Activated gamma-delta T cell treated with Interleukin-2 at 50 U/mL for 16 hours (primary cell): Measurements from ENCODE around the gene ZPR1.
"Not testable (repeated sequence)": the region's sequence is repeated elsewhere in the genome, so short reads cannot be mapped to it uniquely, and the experiment has no call there.

Experiments used
- DNase-seq: peaks from one replicate; pipeline ENCODE4 v3.0.0-alpha.2; 2020

Gene ZPR1, protein sequence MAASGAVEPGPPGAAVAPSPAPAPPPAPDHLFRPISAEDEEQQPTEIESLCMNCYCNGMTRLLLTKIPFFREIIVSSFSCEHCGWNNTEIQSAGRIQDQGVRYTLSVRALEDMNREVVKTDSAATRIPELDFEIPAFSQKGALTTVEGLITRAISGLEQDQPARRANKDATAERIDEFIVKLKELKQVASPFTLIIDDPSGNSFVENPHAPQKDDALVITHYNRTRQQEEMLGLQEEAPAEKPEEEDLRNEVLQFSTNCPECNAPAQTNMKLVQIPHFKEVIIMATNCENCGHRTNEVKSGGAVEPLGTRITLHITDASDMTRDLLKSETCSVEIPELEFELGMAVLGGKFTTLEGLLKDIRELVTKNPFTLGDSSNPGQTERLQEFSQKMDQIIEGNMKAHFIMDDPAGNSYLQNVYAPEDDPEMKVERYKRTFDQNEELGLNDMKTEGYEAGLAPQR

DNA sequence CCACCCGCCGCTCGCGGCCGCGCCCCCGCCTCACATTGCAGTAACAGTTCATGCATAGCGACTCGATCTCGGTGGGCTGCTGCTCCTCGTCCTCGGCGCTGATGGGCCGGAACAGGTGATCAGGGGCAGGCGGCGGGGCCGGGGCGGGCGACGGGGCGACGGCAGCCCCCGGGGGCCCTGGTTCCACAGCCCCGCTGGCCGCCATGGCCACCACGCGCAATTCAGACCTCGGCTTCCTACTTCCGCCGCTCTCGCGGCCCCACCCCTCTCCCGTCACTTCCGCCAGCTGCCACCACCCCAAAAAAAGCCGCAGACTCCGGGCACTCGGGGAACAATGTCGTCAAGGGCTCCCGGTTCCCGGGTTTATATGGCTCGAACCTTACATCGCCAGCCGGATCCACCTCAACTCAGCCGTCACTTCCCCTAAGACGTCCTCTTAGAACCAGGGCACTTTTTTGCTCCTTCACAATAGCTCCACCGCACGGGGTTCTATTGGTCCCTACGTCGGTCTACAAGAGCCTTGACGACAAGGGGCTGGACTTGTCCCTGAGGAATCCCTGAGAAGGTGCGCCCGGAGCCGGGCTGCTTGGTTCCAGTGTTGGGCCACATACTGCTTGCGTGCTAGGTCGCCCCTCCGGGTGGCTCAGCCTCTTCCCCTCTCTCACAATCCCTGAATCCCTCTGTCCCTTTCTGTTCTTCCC is at the start of gene ZPR1:
TSS of gene ZPR1 (minus strand) at position 238 of the 701 bp plus-strand sequence. CDS start at position 205, 33 bp downstream.
- peak; percentile 82 for DNase-seq

DNA sequence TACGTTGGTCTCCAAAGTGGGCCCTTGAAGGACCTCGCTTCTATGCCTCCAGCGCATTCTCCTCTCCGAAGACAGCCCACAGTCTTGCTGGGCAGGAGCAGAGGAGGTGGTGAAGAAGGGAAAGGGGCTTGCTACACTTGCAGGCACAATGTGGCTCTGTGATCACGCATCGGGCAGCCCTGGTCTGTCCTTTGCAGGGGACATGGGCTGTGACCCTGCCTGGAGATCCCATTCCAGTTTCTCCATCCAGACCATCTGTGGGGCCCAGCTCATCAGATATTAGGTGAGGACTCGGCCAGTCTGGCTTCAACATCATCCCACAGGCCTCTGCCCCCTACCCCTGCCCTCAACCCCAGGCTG is 48.8 kb upstream of the ZPR1 start:
- DNase-seq, result no peak

- peak; percentile 77 for DNase-seq
Observed at GRCh38 chr11:116835791-116836631, 48.2 kb upstream of the ZPR1 start.

- DNase-seq, result no peak
Observed at GRCh38 chr11:116835042-116835772, 47.4 kb upstream of the ZPR1 start.

GRCh38 chr11:116834535-116835041 is 46.8 kb upstream of the ZPR1 start:
- DNase-seq, result not testable (repeated sequence)

GRCh38 chr11:116833816-116834534 is 46.2 kb upstream of the ZPR1 start:
- DNase-seq, result no peak

DNA sequence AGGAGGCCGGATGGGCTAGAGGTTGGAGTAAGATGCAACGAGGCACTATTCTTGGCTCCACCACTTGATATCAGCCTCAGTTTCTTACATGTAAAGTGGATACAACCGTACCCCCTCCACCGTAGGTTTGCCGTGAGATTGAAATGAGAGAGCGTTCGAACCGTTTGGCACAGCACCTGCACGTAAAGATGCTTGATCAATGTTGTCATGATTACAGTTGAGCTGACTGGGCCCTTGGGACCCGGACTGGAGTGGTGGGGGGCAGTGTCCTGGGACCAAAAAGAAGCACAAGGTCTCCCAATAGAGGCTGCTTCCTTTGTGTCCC is 45.6 kb upstream of the ZPR1 start:
- no peak for DNase-seq

DNA sequence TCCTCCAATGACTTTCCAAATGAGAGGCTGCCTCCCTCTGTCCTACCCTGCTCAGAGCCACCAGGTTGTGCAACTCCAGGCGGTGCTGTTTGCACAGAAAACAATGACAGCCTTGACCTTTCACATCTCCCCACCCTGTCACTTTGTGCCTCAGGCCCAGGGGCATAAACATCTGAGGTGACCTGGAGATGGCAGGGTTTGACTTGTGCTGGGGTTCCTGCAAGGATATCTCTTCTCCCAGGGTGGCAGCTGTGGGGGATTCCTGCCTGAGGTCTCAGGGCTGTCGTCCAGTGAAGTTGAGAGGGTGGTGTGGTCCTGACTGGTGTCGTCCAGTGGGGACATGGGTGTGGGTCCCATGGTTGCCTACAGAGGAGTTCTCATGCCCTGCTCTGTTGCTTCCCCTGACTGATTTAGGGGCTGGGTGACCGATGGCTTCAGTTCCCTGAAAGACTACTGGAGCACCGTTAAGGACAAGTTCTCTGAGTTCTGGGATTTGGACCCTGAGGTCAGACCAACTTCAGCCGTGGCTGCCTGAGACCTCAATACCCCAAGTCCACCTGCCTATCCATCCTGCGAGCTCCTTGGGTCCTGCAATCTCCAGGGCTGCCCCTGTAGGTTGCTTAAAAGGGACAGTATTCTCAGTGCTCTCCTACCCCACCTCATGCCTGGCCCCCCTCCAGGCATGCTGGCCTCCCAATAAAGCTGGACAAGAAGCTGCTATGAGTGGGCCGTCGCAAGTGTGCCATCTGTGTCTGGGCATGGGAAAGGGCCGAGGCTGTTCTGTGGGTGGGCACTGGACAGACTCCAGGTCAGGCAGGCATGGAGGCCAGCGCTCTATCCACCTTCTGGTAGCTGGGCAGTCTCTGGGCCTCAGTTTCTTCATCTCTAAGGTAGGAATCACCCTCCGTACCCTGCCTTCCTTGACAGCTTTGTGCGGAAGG is 44.8 kb upstream of the ZPR1 start:
- DNase-seq, result no peak

DNA sequence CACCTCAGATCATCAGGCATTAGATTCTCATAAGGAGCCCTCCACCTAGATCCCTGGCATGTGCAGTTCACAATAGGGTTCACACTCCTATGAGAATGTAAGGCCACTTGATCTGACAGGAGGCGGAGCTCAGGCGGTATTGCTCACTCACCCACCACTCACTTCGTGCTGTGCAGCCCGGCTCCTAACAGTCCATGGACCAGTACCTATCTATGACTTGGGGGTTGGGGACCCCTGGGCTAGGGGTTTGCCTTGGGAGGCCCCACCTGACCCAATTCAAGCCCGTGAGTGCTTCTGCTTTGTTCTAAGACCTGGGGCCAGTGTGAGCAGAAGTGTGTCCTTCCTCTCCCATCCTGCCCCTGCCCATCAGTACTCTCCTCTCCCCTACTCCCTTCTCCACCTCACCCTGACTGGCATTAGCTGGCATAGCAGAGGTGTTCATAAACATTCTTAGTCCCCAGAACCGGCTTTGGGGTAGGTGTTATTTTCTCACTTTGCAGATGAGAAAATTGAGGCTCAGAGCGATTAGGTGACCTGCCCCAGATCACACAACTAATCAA is 44.0 kb upstream of the ZPR1 start:
- DNase-seq, result no peak

GRCh38 chr11:116830184-116830912 is 42.5 kb upstream of the ZPR1 start:
- no peak for DNase-seq

DNA sequence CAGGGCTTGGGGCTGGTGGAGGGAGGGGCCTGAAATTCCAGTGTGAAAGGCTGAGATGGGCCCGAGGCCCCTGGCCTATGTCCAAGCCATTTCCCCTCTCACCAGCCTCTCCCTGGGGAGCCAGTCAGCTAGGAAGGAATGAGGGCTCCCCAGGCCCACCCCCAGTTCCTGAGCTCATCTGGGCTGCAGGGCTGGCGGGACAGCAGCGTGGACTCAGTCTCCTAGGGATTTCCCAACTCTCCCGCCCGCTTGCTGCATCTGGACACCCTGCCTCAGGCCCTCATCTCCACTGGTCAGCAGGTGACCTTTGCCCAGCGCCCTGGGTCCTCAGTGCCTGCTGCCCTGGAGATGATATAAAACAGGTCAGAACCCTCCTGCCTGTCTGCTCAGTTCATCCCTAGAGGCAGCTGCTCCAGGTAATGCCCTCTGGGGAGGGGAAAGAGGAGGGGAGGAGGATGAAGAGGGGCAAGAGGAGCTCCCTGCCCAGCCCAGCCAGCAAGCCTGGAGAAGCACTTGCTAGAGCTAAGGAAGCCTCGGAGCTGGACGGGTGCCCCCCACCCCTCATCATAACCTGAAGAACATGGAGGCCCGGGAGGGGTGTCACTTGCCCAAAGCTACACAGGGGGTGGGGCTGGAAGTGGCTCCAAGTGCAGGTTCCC is 41.8 kb upstream of the ZPR1 start, which contains the start of gene APOC3:
TSS of gene APOC3 (plus strand) at position 383 of the 659 bp plus-strand sequence. CDS start 676 bp downstream, outside the sequence.
- DNase-seq, result no peak

DNA sequence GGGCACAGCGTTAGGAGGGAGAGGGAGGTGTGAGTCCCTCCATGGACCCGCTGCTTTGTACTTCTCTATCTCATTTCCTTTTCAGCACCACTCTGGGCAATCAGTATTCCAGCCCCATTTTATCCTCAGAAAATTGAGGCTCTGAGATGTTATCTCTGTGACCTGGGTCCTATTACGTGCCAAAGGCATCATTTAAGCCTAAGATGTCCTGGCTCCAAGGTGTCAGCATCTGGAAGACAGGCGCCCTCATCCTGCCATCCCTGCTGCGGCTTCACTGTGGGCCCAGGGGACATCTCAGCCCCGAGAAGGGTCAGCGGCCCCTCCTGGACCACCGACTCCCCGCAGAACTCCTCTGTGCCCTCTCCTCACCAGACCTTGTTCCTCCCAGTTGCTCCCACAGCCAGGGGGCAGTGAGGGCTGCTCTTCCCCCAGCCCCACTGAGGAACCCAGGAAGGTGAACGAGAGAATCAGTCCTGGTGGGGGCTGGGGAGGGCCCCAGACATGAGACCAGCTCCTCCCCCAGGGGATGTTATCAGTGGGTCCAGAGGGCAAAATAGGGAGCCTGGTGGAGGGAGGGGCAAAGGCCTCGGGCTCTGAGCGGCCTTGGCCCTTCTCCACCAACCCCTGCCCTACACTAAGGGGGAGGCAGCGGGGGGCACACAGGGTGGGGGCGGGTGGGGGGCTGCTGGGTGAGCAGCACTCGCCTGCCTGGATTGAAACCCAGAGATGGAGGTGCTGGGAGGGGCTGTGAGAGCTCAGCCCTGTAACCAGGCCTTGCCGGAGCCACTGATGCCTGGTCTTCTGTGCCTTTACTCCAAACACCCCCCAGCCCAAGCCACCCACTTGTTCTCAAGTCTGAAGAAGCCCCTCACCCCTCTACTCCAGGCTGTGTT is 41.1 kb upstream of the ZPR1 start:
- no peak for DNase-seq

- no peak for DNase-seq
Observed at GRCh38 chr11:116827461-116827860, 39.6 kb upstream of the ZPR1 start.

DNA sequence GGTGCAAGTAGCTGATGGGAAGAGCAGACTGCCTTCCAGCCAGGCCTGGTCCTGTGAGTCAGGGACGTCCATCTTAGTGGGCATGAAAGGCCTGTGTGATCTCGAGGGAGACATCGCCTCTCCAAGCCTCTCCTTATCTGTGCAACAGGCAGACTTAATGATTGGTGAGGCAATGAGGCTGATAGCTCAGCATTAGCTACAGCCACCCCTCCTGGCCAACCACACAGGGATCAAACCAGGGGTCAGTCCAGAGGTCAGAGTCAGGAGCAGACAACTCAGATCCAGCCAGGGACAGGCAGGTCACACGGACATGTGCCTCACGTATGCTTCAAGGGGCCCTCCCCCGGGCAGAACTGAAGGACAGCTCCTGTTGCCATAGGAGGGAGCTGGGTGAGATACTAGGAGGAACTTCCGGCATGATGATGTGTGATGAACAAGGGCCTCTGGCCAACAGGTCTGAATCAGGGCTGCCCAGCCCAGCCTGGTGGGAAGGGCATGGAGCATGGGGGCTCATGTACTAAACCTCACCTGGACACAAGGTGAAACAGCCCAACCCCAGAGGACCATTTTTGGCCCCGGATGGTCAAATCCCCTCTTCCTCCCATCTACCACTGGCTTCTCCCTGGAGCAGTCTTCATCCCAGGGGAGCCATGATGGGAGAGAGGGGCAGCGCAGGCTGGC is 39.1 kb upstream of the ZPR1 start:
- DNase-seq, result no peak

GRCh38 chr11:116825854-116826750 is 38.3 kb upstream of the ZPR1 start:
- DNase-seq, result no peak

DNA sequence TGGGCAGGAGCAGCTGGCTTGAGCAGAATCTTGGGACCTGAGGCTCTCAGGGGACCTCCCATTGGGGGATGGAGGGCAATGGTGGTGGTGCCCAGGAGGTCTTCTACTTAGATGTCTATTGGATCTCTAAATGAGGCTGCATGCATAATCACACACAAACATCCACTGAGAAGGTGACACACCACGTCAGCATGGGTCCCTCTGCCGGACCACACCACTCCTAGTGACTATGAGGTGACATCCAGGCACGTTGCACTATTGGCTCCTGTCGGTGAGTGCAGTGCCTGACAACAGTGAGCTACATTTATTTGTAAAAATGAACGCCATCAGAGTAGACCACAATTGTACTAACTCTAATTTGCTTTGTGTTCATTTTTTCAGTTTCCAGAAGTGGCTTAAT is 37.6 kb upstream of the ZPR1 start:
- DNase-seq, result no peak
